SK-N-SH (cell line): ENCODE data around the gene GRIN2C.

Experiments used
- CTCF ChIP-seq: fragments of 200-600 bp; sonication (generic); IDR thresholded peaks from 2 replicates; pipeline ENCODE4 v1.6.1; 2017; ENCODE audit warnings: antibody characterized with exemption, mild to moderate bottlenecking, moderate library complexity
- EP300 ChIP-seq, 2 experiments: IDR thresholded peaks; 2 replicates each; pipeline versions ENCODE4 v1.4.0 to v1.6.1; 2012; ENCODE audit warnings: borderline replicate concordance in 1 of 2, low read depth in 1 of 2, low read length in 1 of 2
- FOSL2 ChIP-seq: IDR thresholded peaks from 2 replicates; pipeline ENCODE4 v1.4.0; 2012; ENCODE audit warnings: low read depth, mild to moderate bottlenecking, moderate library complexity, borderline replicate concordance
- FOXM1 ChIP-seq: IDR thresholded peaks from 2 replicates; pipeline ENCODE4 v1.4.0; 2012; ENCODE audit warnings: low read depth, mild to moderate bottlenecking
- MAX ChIP-seq: IDR thresholded peaks from 2 replicates; pipeline ENCODE4 v1.4.0; 2012; ENCODE audit warnings: low read depth
- POLR2AphosphoS5 ChIP-seq: IDR thresholded peaks from 2 replicates; pipeline ENCODE4 v1.6.1; 2012; ENCODE audit warnings: low read depth, low read length
- REST ChIP-seq: IDR thresholded peaks from 2 replicates; pipeline ENCODE4 v1.6.1; 2012; ENCODE audit warnings: mild to moderate bottlenecking, low read depth, low read length, moderate library complexity
- RXRA ChIP-seq: IDR thresholded peaks from 2 replicates; pipeline ENCODE4 v1.4.0; 2012; ENCODE audit warnings: low read depth, mild to moderate bottlenecking, borderline replicate concordance
- SMC3 ChIP-seq: IDR thresholded peaks from 2 replicates; pipeline ENCODE4 v1.6.1; 2012; ENCODE audit warnings: low read depth, low read length, improper control_type of control experiment
- TCF12 ChIP-seq: IDR thresholded peaks from 2 replicates; pipeline ENCODE4 v1.4.0; 2012
- YY1 ChIP-seq: IDR thresholded peaks from 2 replicates; pipeline ENCODE4 v1.4.0; 2012; ENCODE audit warnings: low read depth, mild to moderate bottlenecking
- TF ChIP-seq, protein P1 (sequence below): fragments of 150-350 bp; IDR thresholded peaks from 2 replicates; pipeline ENCODE4 v1.6.1; 2017; ENCODE audit warnings: antibody characterized with exemption, low read length, low read depth, borderline replicate concordance
- TF ChIP-seq, protein P2 (sequence below): IDR thresholded peaks from 2 replicates; pipeline ENCODE4 v1.4.0; 2012; ENCODE audit warnings: low read depth, borderline replicate concordance

- no peak for TF ChIP-seq CTCF
- no peak for TF ChIP-seq TCF12
- no peak for TF ChIP-seq POLR2AphosphoS5
- TF ChIP-seq REST = no peak
- TF ChIP-seq YY1 = no peak
- no peak for TF ChIP-seq FOXM1
- TF ChIP-seq, protein P1, sequence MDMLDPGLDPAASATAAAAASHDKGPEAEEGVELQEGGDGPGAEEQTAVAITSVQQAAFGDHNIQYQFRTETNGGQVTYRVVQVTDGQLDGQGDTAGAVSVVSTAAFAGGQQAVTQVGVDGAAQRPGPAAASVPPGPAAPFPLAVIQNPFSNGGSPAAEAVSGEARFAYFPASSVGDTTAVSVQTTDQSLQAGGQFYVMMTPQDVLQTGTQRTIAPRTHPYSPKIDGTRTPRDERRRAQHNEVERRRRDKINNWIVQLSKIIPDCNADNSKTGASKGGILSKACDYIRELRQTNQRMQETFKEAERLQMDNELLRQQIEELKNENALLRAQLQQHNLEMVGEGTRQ = no peak
- TF ChIP-seq EP300 (IDR thresholded peaks at IDR 0.05; ENCODE audit: borderline replicate concordance in 1 of 2, low read depth in 1 of 2, low read length in 1 of 2) = no peak
- TF ChIP-seq SMC3 = no peak
- no peak for TF ChIP-seq RXRA
- TF ChIP-seq MAX = no peak
- TF ChIP-seq FOSL2 = no peak
- TF ChIP-seq, protein P2, sequence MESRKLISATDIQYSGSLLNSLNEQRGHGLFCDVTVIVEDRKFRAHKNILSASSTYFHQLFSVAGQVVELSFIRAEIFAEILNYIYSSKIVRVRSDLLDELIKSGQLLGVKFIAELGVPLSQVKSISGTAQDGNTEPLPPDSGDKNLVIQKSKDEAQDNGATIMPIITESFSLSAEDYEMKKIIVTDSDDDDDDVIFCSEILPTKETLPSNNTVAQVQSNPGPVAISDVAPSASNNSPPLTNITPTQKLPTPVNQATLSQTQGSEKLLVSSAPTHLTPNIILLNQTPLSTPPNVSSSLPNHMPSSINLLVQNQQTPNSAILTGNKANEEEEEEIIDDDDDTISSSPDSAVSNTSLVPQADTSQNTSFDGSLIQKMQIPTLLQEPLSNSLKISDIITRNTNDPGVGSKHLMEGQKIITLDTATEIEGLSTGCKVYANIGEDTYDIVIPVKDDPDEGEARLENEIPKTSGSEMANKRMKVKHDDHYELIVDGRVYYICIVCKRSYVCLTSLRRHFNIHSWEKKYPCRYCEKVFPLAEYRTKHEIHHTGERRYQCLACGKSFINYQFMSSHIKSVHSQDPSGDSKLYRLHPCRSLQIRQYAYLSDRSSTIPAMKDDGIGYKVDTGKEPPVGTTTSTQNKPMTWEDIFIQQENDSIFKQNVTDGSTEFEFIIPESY = no peak
Observed at GRCh38 chr17:74898376-74898946, 38.8 kb upstream of the GRIN2C start.
